ENCODE results near the gene CSRP2. TPM values are rescaled to one million over a fixed set of nuclear protein-coding genes. Genes with fewer than 3 reads are reported as not detected.

The CSRP2 gene
- total RNA-seq, 4 donors from 2014 or later = 1.9 to 9.6 (median 8.3) TPM

- WGBS, 2 donors (ENCODE audit: low coverage in 1 of 2) = 97% methylated on average over 4 of the region's 4 CpGs
These were observed 23.5 kb downstream of the CSRP2 start for GRCh38 chr12:76855271-76855670.

GRCh38 chr12:76852106-76852505 lies 26.7 kb downstream of the CSRP2 start:
- Histone ChIP-seq H3K27ac (no peak overlapping the region), H3K27me3 (no peaks in the 10 kb centered on the region), H3K9me3 (no peaks in the 10 kb centered on the region), H3K4me1 (no peaks in the 10 kb centered on the region), H3K4me3 (no peak overlapping the region), H3K36me3 (peaks cover 0 to 15% (median 5%) of the 10 kb centered on the region in 4 donors)
- TF ChIP-seq CTCF (IDR thresholded peaks at IDR 0.05) = no peak
- no peak for TF ChIP-seq EP300 (IDR thresholded peaks at IDR 0.05; ENCODE audit: low read depth)
- TF ChIP-seq POLR2AphosphoS5 (IDR thresholded peaks at IDR 0.05) = no peak
- no peak for TF ChIP-seq POLR2A (IDR thresholded peaks at IDR 0.05)
- 91 to 100% methylated on average over 1 of the region's 1 CpG for WGBS, 2 donors (ENCODE audit: low coverage in 1 of 2)
- intact Hi-C loops (cut with DNase I; ENCODE audit: low total_unique reads) = no loop called here
- in situ Hi-C loops (cut with MboI; ENCODE audit: low pct_ligation_motif_present in 1 of 4, low pct_unique_long_range_greater_than_20kb in 1 of 4, low sequenced_read_pairs in 3 of 4) = no loop called here
- no peak for DNase-seq

More at GRCh38 chr12:76855271-76855670, 23.5 kb downstream of the CSRP2 start:
- TF ChIP-seq CTCF (IDR thresholded peaks at IDR 0.05) = no peak
- TF ChIP-seq POLR2AphosphoS5 (IDR thresholded peaks at IDR 0.05) = no peak
- H3K36me3 ChIP-seq = peaks cover 0 to 5% (median 0%) of the 10 kb centered on the region in 4 donors
- no peak for DNase-seq
- intact Hi-C loops (cut with DNase I; ENCODE audit: low total_unique reads) = no loop called here
- H3K4me3 ChIP-seq = no peak overlapping the region
- no peaks in the 10 kb centered on the region for H3K9me3 ChIP-seq
- H3K27ac ChIP-seq = no peak overlapping the region
- no peaks in the 10 kb centered on the region for H3K4me1 ChIP-seq
- no peaks in the 10 kb centered on the region for H3K27me3 ChIP-seq
- in situ Hi-C loops (cut with MboI; ENCODE audit: low pct_ligation_motif_present in 1 of 4, low pct_unique_long_range_greater_than_20kb in 1 of 4, low sequenced_read_pairs in 3 of 4) = no loop called here

GRCh38 chr12:76848132-76848531 lies 30.7 kb downstream of the CSRP2 start:
- DNase-seq = no peak
- H3K4me3 ChIP-seq = no peak overlapping the region
- peaks cover 0 to 12% (median 0%) of the 10 kb centered on the region in 4 donors for H3K4me1 ChIP-seq
- peaks cover 0 to 15% (median 7%) of the 10 kb centered on the region in 4 donors for H3K36me3 ChIP-seq
- no peaks in the 10 kb centered on the region for H3K27me3 ChIP-seq
- in situ Hi-C loops (cut with MboI; ENCODE audit: low pct_ligation_motif_present in 1 of 4, low pct_unique_long_range_greater_than_20kb in 1 of 4, low sequenced_read_pairs in 3 of 4) (no loop called here), intact Hi-C loops (cut with DNase I; ENCODE audit: low total_unique reads) (no loop called here)
- TF ChIP-seq POLR2A (IDR thresholded peaks at IDR 0.05) = no peak
- no peak for TF ChIP-seq CTCF (IDR thresholded peaks at IDR 0.05)
- TF ChIP-seq POLR2AphosphoS5 (IDR thresholded peaks at IDR 0.05) = no peak
- TF ChIP-seq EP300 (IDR thresholded peaks at IDR 0.05; ENCODE audit: low read depth) = no peak
- 87 to 100% methylated on average over 2 of the region's 2 CpGs for whole genome bisulfite sequencing, 2 donors (ENCODE audit: low coverage in 1 of 2)
- no peak overlapping the region for H3K27ac ChIP-seq
- no peaks in the 10 kb centered on the region for H3K9me3 ChIP-seq

GRCh38 chr12:76847260-76847659 lies 31.6 kb downstream of the CSRP2 start:
- Histone ChIP-seq H3K27ac (no peak overlapping the region), H3K27me3 (no peaks in the 10 kb centered on the region), H3K4me1 (peaks cover 0 to 12% (median 0%) of the 10 kb centered on the region in 4 donors), H3K9me3 (no peaks in the 10 kb centered on the region), H3K36me3 (peaks cover 0 to 18% (median 7%) of the 10 kb centered on the region in 4 donors), H3K4me3 (no peak overlapping the region)
- intact Hi-C loops (cut with DNase I; ENCODE audit: low total_unique reads) (no loop called here), in situ Hi-C loops (cut with MboI; ENCODE audit: low pct_ligation_motif_present in 1 of 4, low pct_unique_long_range_greater_than_20kb in 1 of 4, low sequenced_read_pairs in 3 of 4) (no loop called here)
- TF ChIP-seq POLR2A (IDR thresholded peaks at IDR 0.05) (no peak), CTCF (IDR thresholded peaks at IDR 0.05) (no peak), POLR2AphosphoS5 (IDR thresholded peaks at IDR 0.05) (no peak), EP300 (IDR thresholded peaks at IDR 0.05; ENCODE audit: low read depth) (no peak)
- no peak for DNase-seq
- WGBS, 2 donors (ENCODE audit: low coverage in 1 of 2) = 87 to 88% methylated on average over 2 of the region's 2 CpGs

Measured in transverse colon (tissue), 4 donors.